ENCODE measurements around the gene MYL4. TPM values are rescaled to one million over a fixed set of nuclear protein-coding genes. Genes with fewer than 3 reads are reported as not detected.
"Not testable (repeated sequence)": the region's sequence is repeated elsewhere in the genome, so short reads cannot be mapped to it uniquely, and the experiment has no call there.

MYL4 gene
- total RNA-seq, result 4.1 TPM

DNA sequence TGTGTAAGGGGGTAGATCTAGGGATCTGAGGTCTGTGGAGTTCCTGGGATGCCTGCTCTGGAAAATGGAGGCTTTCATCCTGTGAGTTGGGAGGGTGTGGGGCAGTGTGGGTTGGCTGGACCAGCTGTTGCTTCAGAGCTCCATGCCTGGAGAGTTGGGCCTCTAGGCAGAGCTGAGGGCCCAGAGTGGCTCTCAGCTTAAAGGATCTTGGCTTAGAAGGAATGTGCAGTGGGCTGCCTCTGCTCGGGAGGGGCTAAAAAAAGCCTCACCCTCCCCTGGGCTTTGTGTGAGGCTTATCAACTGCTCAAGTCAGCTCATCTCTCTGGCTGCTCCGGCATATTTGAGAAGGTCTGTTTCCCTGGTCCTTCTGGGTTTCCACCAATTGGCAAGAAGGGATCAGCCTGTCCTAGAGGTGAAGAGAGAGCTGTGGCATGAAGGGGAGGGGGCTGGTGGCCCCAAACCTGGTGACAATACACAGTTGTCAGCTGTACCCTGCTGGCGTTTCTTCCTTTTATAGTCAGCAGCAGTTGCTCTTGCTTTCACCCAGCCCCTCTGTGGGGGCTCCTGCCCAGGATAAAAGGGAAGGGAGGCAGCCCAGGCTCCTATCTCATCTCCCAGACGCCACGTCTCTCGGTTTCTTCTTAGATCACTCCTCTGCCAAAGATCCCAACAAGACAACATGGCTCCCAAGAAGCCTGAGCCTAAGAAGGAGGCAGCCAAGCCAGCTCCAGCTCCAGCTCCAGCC is at the start of gene MYL4:
TSS of gene MYL4 (plus strand) at position 605 of the 745 bp plus-strand sequence. CDS start at position 680, 75 bp downstream.
- FAIRE-seq (no peak), DNase-seq (ENCODE audit: low spot score in 2 of 2) (no peak)

GRCh38 chr17:47162013-47162622 is 47.0 kb upstream of the MYL4 start:
- DNase-seq (ENCODE audit: low spot score in 2 of 2) (no peak), FAIRE-seq (no peak)

GRCh38 chr17:47164263-47164662 is 44.9 kb upstream of the MYL4 start:
- DNase-seq (ENCODE audit: low spot score in 2 of 2) (no peak), FAIRE-seq (no peak)

- FAIRE-seq, result no peak
- DNase-seq (ENCODE audit: low spot score in 2 of 2), result no peak
These were observed 44.0 kb upstream of the MYL4 start for GRCh38 chr17:47165137-47165536.

GRCh38 chr17:47166854-47167253 is 42.3 kb upstream of the MYL4 start:
- not testable (repeated sequence) for DNase-seq (ENCODE audit: low spot score in 2 of 2); FAIRE-seq

GRCh38 chr17:47168896-47169295 is 40.3 kb upstream of the MYL4 start:
- not testable (repeated sequence) for FAIRE-seq

GRCh38 chr17:47170710-47171109 is 38.4 kb upstream of the MYL4 start:
- DNase-seq (ENCODE audit: low spot score in 2 of 2), result no peak
- no peak for FAIRE-seq

More at GRCh38 chr17:47168896-47169295, 40.3 kb upstream of the MYL4 start:
- DNase-seq (ENCODE audit: low spot score in 2 of 2), result not testable (repeated sequence)

- no peak for DNase-seq (ENCODE audit: low spot score in 2 of 2)
- FAIRE-seq, result no peak
These were observed 36.2 kb upstream of the MYL4 start for GRCh38 chr17:47172696-47173565.

GRCh38 chr17:47174823-47175222 is 34.3 kb upstream of the MYL4 start:
- DNase-seq (ENCODE audit: low spot score in 2 of 2); FAIRE-seq: not testable (repeated sequence)

DNA sequence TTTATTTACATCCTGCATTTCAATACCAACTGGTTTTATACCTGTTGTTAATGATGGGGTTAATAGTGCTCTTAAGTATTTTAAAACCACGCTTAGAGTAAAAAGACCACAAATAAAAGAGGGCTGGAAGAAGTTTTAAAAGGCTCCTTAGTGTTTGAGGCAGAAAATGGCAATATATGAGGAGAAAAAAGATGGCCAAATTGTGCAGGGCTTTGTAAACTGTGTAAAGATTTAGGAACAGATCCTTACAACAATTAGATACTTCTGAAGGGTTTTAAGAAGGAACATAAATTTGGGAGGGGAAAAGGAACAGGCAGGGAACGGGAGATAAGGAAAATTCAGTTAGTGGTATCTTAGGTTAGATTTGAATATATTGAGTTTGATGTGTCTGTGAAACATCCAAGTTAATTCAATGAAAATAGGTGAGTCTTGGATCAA is 32.7 kb upstream of the MYL4 start:
- DNase-seq (ENCODE audit: low spot score in 2 of 2) (no peak), FAIRE-seq (no peak)

DNA sequence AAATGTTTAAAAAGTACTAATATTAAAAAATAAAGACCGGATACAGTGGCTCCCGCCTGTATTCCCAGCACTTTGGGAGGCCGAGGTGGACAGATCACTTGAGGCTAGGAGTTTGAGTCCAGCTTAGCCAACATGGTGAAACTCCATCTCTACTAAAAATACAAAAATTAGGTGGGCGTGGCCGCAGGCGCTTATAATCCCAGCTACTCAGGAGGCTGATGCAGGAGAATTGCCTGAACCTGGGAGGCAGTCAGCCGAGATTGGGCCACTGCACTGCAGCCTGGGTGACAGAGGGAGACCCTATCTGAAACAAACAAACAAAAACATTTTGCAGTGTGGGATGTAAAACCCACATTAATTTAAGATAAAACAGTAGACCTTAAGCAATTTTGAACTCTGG is 31.9 kb upstream of the MYL4 start:
- FAIRE-seq, result no peak

GRCh38 chr17:47179141-47179540 is 30.0 kb upstream of the MYL4 start:
- FAIRE-seq, result no peak

More for the DNA sequence above, 31.9 kb upstream of the MYL4 start:
- DNase-seq (ENCODE audit: low spot score in 2 of 2), result no peak

DNA sequence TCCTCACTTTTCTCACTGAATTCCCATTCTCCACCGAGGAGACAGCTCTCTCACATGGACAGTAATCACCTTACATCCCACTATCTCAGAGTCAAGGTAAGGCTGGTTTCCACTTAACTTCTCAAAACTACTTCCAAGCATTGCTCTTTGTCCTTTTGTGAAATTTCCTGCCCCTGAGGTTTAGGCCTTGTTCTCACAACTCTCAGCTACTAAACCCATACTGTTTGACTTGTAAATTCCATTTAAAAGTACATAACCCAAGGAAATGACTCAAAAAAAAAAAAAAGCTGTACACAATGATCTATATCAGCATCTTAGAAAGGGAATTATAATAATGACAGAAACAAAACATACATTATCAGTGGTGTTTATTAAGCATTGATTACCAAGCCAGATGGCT is 28.8 kb upstream of the MYL4 start:
- FAIRE-seq, result no peak
- no peak for DNase-seq (ENCODE audit: low spot score in 2 of 2)

More at GRCh38 chr17:47179141-47179540, 30.0 kb upstream of the MYL4 start:
- no peak for DNase-seq (ENCODE audit: low spot score in 2 of 2)

GRCh38 chr17:47180988-47181387 is 28.2 kb upstream of the MYL4 start:
- DNase-seq (ENCODE audit: low spot score in 2 of 2), result not testable (repeated sequence)

DNA sequence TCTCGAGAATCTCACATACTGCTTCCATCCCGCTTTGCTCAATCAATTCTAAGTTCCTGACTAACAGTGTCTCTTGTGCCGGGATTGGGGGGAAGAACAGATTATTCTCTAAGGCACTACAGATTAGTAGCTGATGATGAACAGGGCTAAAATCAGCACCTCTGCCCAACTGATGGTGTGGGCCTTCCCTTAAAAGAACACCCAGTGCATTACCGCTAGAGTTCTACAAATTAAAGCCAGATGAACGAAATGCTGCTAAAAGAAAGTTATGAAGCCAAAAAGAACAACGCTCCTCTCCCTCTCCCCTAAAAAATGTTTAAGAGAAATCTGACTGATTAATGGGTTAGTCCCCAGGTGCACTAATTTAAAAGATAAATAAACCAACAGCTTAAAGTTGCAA is 24.5 kb upstream of the MYL4 start:
- DNase-seq (ENCODE audit: low spot score in 2 of 2) (no peak), FAIRE-seq (no peak)

More at GRCh38 chr17:47180988-47181387, 28.2 kb upstream of the MYL4 start:
- FAIRE-seq, result not testable (repeated sequence)

DNA sequence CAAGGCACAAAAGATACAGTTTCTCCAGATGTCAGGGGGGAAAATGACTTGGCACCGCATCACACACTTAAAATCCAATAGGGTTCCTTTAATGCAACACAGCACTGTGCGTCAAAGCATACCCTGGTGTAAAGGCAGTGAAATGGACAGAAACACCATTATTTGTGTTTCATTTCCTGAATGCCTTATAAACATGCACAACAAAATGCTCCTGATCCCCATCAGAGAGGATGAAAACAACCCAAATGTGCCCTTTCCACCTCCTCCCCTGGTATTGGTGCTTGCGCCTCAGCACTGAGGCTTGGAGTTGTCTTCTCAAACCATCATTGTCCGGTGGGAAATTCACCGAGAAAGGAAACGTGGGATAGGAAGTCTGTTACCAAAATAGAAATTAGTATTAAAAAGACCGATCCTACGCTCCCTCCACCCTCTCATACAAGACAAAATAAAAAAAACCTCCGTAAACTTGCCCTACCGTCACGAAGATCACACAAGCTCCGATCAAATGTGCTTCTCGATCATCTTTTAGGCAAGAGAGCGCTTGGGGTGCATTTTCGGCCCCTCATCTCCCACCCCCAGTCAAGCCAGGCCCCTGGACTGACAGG is 20.8 kb upstream of the MYL4 start:
- peak in 1 of 2 donors; percentile 15 for DNase-seq (ENCODE audit: low spot score in 2 of 2)
- FAIRE-seq, result no peak

GRCh38 chr17:47188876-47189731 is 20.0 kb upstream of the MYL4 start, which contains the start of gene CDC27:
CDC27 (minus strand) TSS chr17:47189295; CDS start chr17:47189172, 123 bp downstream.
- peak; percentile 94 for FAIRE-seq

DNA sequence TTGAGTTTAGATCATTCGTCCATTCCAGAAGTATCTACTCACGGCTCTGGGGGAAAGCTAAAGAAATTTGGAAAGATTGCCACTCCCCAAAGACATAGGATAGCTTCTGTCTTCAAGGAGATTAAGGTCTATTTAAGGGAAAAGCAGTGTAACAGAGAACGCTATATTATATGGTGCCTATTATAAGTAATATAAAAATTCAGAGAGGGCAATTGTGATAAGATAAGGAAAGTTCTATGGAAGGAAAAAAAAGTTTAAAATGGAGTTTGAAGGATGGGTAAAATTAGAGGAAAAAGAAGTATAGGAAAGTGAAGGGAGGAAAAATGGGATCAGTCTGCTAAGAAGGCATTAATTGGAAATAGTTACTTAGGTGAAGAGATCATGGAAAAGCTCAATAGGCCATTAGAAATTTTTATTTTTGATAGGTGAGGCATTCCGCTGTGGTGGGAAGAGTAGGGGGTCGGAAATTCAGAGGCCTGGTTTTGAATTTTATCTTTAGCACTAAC is 19.4 kb upstream of the MYL4 start:
- FAIRE-seq, result no peak

More at GRCh38 chr17:47188876-47189731, 20.0 kb upstream of the MYL4 start, which contains the start of gene CDC27:
- peak; percentile 83 to 95 for DNase-seq (ENCODE audit: low spot score in 2 of 2)

DNA sequence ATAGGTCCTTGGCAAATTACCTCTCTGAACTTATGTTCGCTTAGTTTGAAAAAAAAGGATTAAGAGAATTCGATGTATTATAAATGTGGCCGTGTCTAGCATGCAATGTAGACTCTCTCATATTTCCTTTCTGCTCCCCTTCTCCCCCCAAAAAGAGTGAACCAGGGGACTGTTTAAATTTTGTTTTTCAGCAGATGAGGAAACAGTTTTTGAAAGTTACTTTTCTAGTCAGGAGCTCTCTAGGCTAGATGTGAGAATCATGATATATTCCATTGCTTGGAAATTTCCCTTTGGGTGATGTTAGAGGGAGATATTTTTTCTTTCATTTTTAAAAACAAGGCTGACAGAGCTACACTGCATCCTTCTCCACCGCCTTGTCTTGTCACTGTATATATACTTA is 18.9 kb upstream of the MYL4 start:
- DNase-seq (ENCODE audit: low spot score in 2 of 2) (no peak), FAIRE-seq (no peak)

More for the DNA sequence above, 19.4 kb upstream of the MYL4 start:
- DNase-seq (ENCODE audit: low spot score in 2 of 2), result no peak

All from frontal cortex (tissue), 4 donors.